ENCODE results near the gene DSE.

GRCh38 chr6:116335612-116336215 is 35.0 kb upstream of the DSE start:
- TF ChIP-seq CTCF (IDR thresholded peaks at IDR 0.05) (no peak), POLR2A (IDR thresholded peaks at IDR 0.05) (no peak)
